ENCODE results near the gene KHDC1.
"Not testable (repeated sequence)": the region's sequence is repeated elsewhere in the genome, so short reads cannot be mapped to it uniquely, and the experiment has no call there.

KHDC1 gene

GRCh38 chr6:73262671-73263569 is at the start of gene KHDC1:
KHDC1 (minus strand) TSS chr6:73263196; CDS start chr6:73242517, 20,679 bp downstream.
- no peak for DNase-seq (ENCODE audit: low spot score)

- DNase-seq (ENCODE audit: low spot score) = not testable (repeated sequence)
Observed at GRCh38 chr6:73310503-73310845, 47.5 kb upstream of the KHDC1 start.

GRCh38 chr6:73309785-73310502 is 46.9 kb upstream of the KHDC1 start:
- DNase-seq (ENCODE audit: low spot score) = no peak

GRCh38 chr6:73309535-73309784 is 46.5 kb upstream of the KHDC1 start:
- DNase-seq (ENCODE audit: low spot score) = no peak

- DNase-seq (ENCODE audit: low spot score) = no peak
Observed at GRCh38 chr6:73308712-73309534, 45.9 kb upstream of the KHDC1 start.

- not testable (repeated sequence) for DNase-seq (ENCODE audit: low spot score)
Observed at GRCh38 chr6:73303773-73304172, 40.8 kb upstream of the KHDC1 start.

- DNase-seq (ENCODE audit: low spot score) = no peak
Observed at GRCh38 chr6:73302339-73302738, 39.3 kb upstream of the KHDC1 start.

- no peak for DNase-seq (ENCODE audit: low spot score)
Observed at GRCh38 chr6:73299151-73299971, 36.4 kb upstream of the KHDC1 start.

- no peak for DNase-seq (ENCODE audit: low spot score)
Observed at GRCh38 chr6:73293331-73293730, 30.3 kb upstream of the KHDC1 start.

GRCh38 chr6:73290435-73290834 is 27.4 kb upstream of the KHDC1 start:
- DNase-seq (ENCODE audit: low spot score) = no peak

GRCh38 chr6:73286752-73287151 is 23.8 kb upstream of the KHDC1 start:
- DNase-seq (ENCODE audit: low spot score) = no peak

GRCh38 chr6:73285674-73286283 is 22.8 kb upstream of the KHDC1 start:
- peak; percentile 78 for DNase-seq (ENCODE audit: low spot score)

GRCh38 chr6:73282871-73283270 is 19.9 kb upstream of the KHDC1 start:
- no peak for DNase-seq (ENCODE audit: low spot score)

GRCh38 chr6:73281684-73282083 is 18.7 kb upstream of the KHDC1 start:
- not testable (repeated sequence) for DNase-seq (ENCODE audit: low spot score)

GRCh38 chr6:73269296-73269695 is 6.3 kb upstream of the KHDC1 start:
- not testable (repeated sequence) for DNase-seq (ENCODE audit: low spot score)

GRCh38 chr6:73268896-73269295 is 5.9 kb upstream of the KHDC1 start:
- not testable (repeated sequence) for DNase-seq (ENCODE audit: low spot score)

GRCh38 chr6:73264446-73264845 is 1.4 kb upstream of the KHDC1 start:
- DNase-seq (ENCODE audit: low spot score) = no peak

- no peak for DNase-seq (ENCODE audit: low spot score)
Observed at GRCh38 chr6:73263570-73263909, 544 bp upstream of the KHDC1 start.

- DNase-seq (ENCODE audit: low spot score) = no peak
Observed at GRCh38 chr6:73258721-73259120, 4.3 kb downstream of the KHDC1 start.

- DNase-seq (ENCODE audit: low spot score) = not testable (repeated sequence)
Observed at GRCh38 chr6:73254323-73254722, 8.7 kb downstream of the KHDC1 start.

- no peak for DNase-seq (ENCODE audit: low spot score)
Observed at GRCh38 chr6:73252703-73253102, 10.3 kb downstream of the KHDC1 start.

Measured in HuH-7 (cell line).